ENCODE measurements around the gene SCLY.

SCLY gene

GRCh38 chr2:238060542-238061314 is at the start of gene SCLY:
SCLY (plus strand) TSS chr2:238061001; CDS start chr2:238061055, 54 bp downstream.
- Histone ChIP-seq H3K27ac (ENCODE audit: low read length) (peak within 1 kb of the TSS; percentile 3), H3K4me1 (ENCODE audit: control insufficient read depth, low read depth, low read length) (no peaks in the 10 kb centered on the region), H3K9ac (ENCODE audit: low read length) (peak within 1 kb of the TSS; percentile 84), H3K9me3 (ENCODE audit: control insufficient read depth, low read depth, low read length) (no peaks in the 10 kb centered on the region), H3K36me3 (ENCODE audit: control insufficient read depth, low read depth, low read length) (peaks cover 14% of the 10 kb centered on the region), H3K4me3 (ENCODE audit: low read length) (peak within 1 kb of the TSS; percentile 81), H3K27me3 (ENCODE audit: control insufficient read depth, insufficient read depth, low read length) (no peaks in the 10 kb centered on the region)

- Histone ChIP-seq H3K9me3 (ENCODE audit: control insufficient read depth, low read depth, low read length) (no peaks in the 10 kb centered on the region), H3K36me3 (ENCODE audit: control insufficient read depth, low read depth, low read length) (peaks cover 4% of the 10 kb centered on the region), H3K4me3 (ENCODE audit: low read length) (no peak overlapping the region), H3K9ac (ENCODE audit: low read length) (no peak overlapping the region), H3K27ac (ENCODE audit: low read length) (no peak overlapping the region), H3K4me1 (ENCODE audit: control insufficient read depth, low read depth, low read length) (no peaks in the 10 kb centered on the region), H3K27me3 (ENCODE audit: control insufficient read depth, insufficient read depth, low read length) (no peaks in the 10 kb centered on the region)
These were observed 47.0 kb upstream of the SCLY start for GRCh38 chr2:238013806-238014205.

- no peaks in the 10 kb centered on the region for H3K27me3 ChIP-seq (ENCODE audit: control insufficient read depth, insufficient read depth, low read length)
- H3K36me3 ChIP-seq (ENCODE audit: control insufficient read depth, low read depth, low read length): peaks cover 4% of the 10 kb centered on the region
- H3K9ac ChIP-seq (ENCODE audit: low read length): no peak overlapping the region
- no peak overlapping the region for H3K4me3 ChIP-seq (ENCODE audit: low read length)
- H3K27ac ChIP-seq (ENCODE audit: low read length): no peak overlapping the region
- H3K4me1 ChIP-seq (ENCODE audit: control insufficient read depth, low read depth, low read length): no peaks in the 10 kb centered on the region
- no peaks in the 10 kb centered on the region for H3K9me3 ChIP-seq (ENCODE audit: control insufficient read depth, low read depth, low read length)
These were observed 45.1 kb upstream of the SCLY start for GRCh38 chr2:238015705-238016104.

- no peak overlapping the region for H3K27ac ChIP-seq (ENCODE audit: low read length)
- no peaks in the 10 kb centered on the region for H3K27me3 ChIP-seq (ENCODE audit: control insufficient read depth, insufficient read depth, low read length)
- H3K4me1 ChIP-seq (ENCODE audit: control insufficient read depth, low read depth, low read length): no peaks in the 10 kb centered on the region
These were observed 44.3 kb upstream of the SCLY start for GRCh38 chr2:238016526-238016925.

GRCh38 chr2:238019962-238020361 is 40.8 kb upstream of the SCLY start:
- Histone ChIP-seq H3K4me3 (ENCODE audit: low read length) (no peak overlapping the region), H3K27me3 (ENCODE audit: control insufficient read depth, insufficient read depth, low read length) (no peaks in the 10 kb centered on the region), H3K36me3 (ENCODE audit: control insufficient read depth, low read depth, low read length) (peaks cover 9% of the 10 kb centered on the region), H3K9ac (ENCODE audit: low read length) (no peak overlapping the region), H3K27ac (ENCODE audit: low read length) (no peak overlapping the region), H3K4me1 (ENCODE audit: control insufficient read depth, low read depth, low read length) (no peaks in the 10 kb centered on the region), H3K9me3 (ENCODE audit: control insufficient read depth, low read depth, low read length) (no peaks in the 10 kb centered on the region)

More at GRCh38 chr2:238016526-238016925, 44.3 kb upstream of the SCLY start:
- Histone ChIP-seq H3K36me3 (ENCODE audit: control insufficient read depth, low read depth, low read length) (peaks cover 9% of the 10 kb centered on the region), H3K9me3 (ENCODE audit: control insufficient read depth, low read depth, low read length) (no peaks in the 10 kb centered on the region), H3K4me3 (ENCODE audit: low read length) (no peak overlapping the region), H3K9ac (ENCODE audit: low read length) (no peak overlapping the region)

- Histone ChIP-seq H3K27ac (ENCODE audit: low read length) (no peak overlapping the region), H3K4me1 (ENCODE audit: control insufficient read depth, low read depth, low read length) (no peaks in the 10 kb centered on the region), H3K9ac (ENCODE audit: low read length) (no peak overlapping the region)
These were observed 40.0 kb upstream of the SCLY start for GRCh38 chr2:238020816-238021215.

GRCh38 chr2:238021327-238021726 is 39.5 kb upstream of the SCLY start:
- no peaks in the 10 kb centered on the region for H3K4me1 ChIP-seq (ENCODE audit: control insufficient read depth, low read depth, low read length)
- H3K4me3 ChIP-seq (ENCODE audit: low read length): no peak overlapping the region
- H3K27me3 ChIP-seq (ENCODE audit: control insufficient read depth, insufficient read depth, low read length): no peaks in the 10 kb centered on the region
- H3K9me3 ChIP-seq (ENCODE audit: control insufficient read depth, low read depth, low read length): no peaks in the 10 kb centered on the region
- no peak overlapping the region for H3K27ac ChIP-seq (ENCODE audit: low read length)
- no peak overlapping the region for H3K9ac ChIP-seq (ENCODE audit: low read length)
- peaks cover 9% of the 10 kb centered on the region for H3K36me3 ChIP-seq (ENCODE audit: control insufficient read depth, low read depth, low read length)

More at GRCh38 chr2:238020816-238021215, 40.0 kb upstream of the SCLY start:
- H3K36me3 ChIP-seq (ENCODE audit: control insufficient read depth, low read depth, low read length): peaks cover 9% of the 10 kb centered on the region
- H3K27me3 ChIP-seq (ENCODE audit: control insufficient read depth, insufficient read depth, low read length): no peaks in the 10 kb centered on the region
- no peaks in the 10 kb centered on the region for H3K9me3 ChIP-seq (ENCODE audit: control insufficient read depth, low read depth, low read length)
- no peak overlapping the region for H3K4me3 ChIP-seq (ENCODE audit: low read length)

GRCh38 chr2:238022594-238023157 is 38.1 kb upstream of the SCLY start:
- Histone ChIP-seq H3K9me3 (ENCODE audit: control insufficient read depth, low read depth, low read length) (no peaks in the 10 kb centered on the region), H3K4me1 (ENCODE audit: control insufficient read depth, low read depth, low read length) (peaks cover 6% of the 10 kb centered on the region), H3K9ac (ENCODE audit: low read length) (no peak overlapping the region), H3K27me3 (ENCODE audit: control insufficient read depth, insufficient read depth, low read length) (no peaks in the 10 kb centered on the region), H3K27ac (ENCODE audit: low read length) (no peak overlapping the region), H3K36me3 (ENCODE audit: control insufficient read depth, low read depth, low read length) (peaks cover 10% of the 10 kb centered on the region), H3K4me3 (ENCODE audit: low read length) (no peak overlapping the region)

GRCh38 chr2:238023608-238024007 is 37.2 kb upstream of the SCLY start:
- Histone ChIP-seq H3K9ac (ENCODE audit: low read length) (no peak overlapping the region), H3K27me3 (ENCODE audit: control insufficient read depth, insufficient read depth, low read length) (no peaks in the 10 kb centered on the region), H3K9me3 (ENCODE audit: control insufficient read depth, low read depth, low read length) (no peaks in the 10 kb centered on the region), H3K36me3 (ENCODE audit: control insufficient read depth, low read depth, low read length) (peaks cover 10% of the 10 kb centered on the region), H3K27ac (ENCODE audit: low read length) (no peak overlapping the region), H3K4me3 (ENCODE audit: low read length) (no peak overlapping the region), H3K4me1 (ENCODE audit: control insufficient read depth, low read depth, low read length) (peaks cover 15% of the 10 kb centered on the region)

GRCh38 chr2:238024986-238025385 is 35.8 kb upstream of the SCLY start:
- Histone ChIP-seq H3K27me3 (ENCODE audit: control insufficient read depth, insufficient read depth, low read length) (no peaks in the 10 kb centered on the region), H3K4me1 (ENCODE audit: control insufficient read depth, low read depth, low read length) (peaks cover 15% of the 10 kb centered on the region), H3K27ac (ENCODE audit: low read length) (no peak overlapping the region), H3K9me3 (ENCODE audit: control insufficient read depth, low read depth, low read length) (no peaks in the 10 kb centered on the region), H3K4me3 (ENCODE audit: low read length) (no peak overlapping the region), H3K36me3 (ENCODE audit: control insufficient read depth, low read depth, low read length) (peaks cover 10% of the 10 kb centered on the region), H3K9ac (ENCODE audit: low read length) (no peak overlapping the region)

- H3K27ac ChIP-seq (ENCODE audit: low read length): no peak overlapping the region
- no peaks in the 10 kb centered on the region for H3K9me3 ChIP-seq (ENCODE audit: control insufficient read depth, low read depth, low read length)
- no peak overlapping the region for H3K4me3 ChIP-seq (ENCODE audit: low read length)
- peaks cover 15% of the 10 kb centered on the region for H3K4me1 ChIP-seq (ENCODE audit: control insufficient read depth, low read depth, low read length)
- H3K36me3 ChIP-seq (ENCODE audit: control insufficient read depth, low read depth, low read length): peaks cover 14% of the 10 kb centered on the region
- no peaks in the 10 kb centered on the region for H3K27me3 ChIP-seq (ENCODE audit: control insufficient read depth, insufficient read depth, low read length)
- H3K9ac ChIP-seq (ENCODE audit: low read length): no peak overlapping the region
These were observed 35.0 kb upstream of the SCLY start for GRCh38 chr2:238025741-238026360.
